GM18870 (cell line): ENCODE results near the gene IL1RAPL1.
A peak's percentile ranks its signal among the peaks of the same experiment; 100 is the strongest.

ENCODE experiments used
- ATAC-seq: cut with Tn5 transposase; IDR thresholded peaks from one replicate; pipeline ENCODE4 v1.9.1; 2021; ENCODE audit warnings: moderate library complexity; ENCODE audit not compliant: unreplicated experiment

IL1RAPL1 gene

DNA sequence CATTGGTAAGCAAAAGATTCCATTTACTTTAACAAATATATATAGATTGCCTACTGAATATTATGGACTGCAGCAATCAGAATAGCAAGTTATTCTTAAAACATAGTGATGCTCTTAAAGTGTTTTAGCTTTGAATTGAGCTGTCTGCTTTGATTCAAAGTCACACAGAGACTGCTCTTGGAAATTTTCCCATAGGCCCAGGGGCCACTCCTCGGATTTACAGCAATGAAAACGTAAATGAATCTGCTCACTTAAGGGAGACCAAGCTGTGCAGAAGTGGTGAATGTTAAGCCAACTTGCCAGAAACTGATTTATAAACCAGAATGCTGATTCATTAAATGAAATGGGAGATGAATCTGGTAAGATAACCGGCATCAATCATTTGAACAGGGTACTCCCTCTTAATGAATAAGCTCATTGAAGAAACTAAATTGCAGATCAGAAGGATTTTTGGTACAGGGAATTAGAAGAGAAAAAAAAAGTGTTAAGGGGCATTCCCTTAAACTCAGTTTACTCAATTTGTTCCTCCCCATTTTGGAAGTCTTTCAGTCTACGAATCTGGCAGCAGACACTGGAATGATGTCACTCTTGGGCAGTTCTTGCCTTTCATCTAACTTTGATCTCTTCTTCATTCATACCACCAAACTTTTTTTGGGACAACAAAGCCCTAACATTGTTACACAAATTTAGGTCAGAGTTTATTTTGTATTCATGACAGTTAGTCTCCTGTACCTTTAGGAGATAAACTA is 1264.8 kb downstream of the IL1RAPL1 start:
- no peak for ATAC-seq

DNA sequence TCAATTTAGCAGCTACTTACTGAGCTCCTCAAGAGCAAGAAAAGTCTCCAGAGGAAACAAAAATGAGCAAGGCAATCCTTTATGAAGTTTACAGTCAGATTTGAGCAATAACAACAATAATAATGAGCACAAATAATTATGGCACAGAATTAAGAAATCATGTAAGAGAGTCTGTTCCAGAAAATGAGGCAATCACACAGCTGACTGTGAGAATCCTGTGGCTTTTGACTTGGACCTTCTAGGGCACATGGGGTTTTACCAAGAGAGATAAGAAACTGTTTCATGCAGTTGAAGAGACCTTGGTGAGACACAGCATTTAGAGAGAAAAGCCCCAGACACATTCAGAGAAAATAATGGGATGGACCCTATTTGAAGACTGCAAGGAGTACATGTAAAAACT is 1265.5 kb downstream of the IL1RAPL1 start:
- no peak for ATAC-seq

DNA sequence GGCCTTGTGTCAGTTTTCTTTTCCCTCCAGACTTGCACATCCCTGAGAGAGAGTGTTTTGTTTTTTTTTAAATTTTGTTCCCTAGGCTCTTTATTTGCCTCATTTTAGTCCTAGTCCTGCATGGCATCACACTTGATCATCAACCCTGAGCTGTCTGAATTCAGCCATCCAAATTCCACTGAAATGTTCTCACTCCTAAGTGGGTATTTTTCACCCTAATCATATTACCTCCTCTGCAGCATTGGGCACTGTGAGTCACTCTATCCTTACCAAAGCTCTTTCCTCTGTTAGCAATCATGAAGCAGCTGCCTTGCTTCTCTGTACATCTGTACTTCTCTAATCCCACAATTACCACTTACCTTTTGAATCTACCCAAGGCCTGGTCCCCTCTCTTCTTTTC is 1271.5 kb downstream of the IL1RAPL1 start:
- no peak for ATAC-seq

DNA sequence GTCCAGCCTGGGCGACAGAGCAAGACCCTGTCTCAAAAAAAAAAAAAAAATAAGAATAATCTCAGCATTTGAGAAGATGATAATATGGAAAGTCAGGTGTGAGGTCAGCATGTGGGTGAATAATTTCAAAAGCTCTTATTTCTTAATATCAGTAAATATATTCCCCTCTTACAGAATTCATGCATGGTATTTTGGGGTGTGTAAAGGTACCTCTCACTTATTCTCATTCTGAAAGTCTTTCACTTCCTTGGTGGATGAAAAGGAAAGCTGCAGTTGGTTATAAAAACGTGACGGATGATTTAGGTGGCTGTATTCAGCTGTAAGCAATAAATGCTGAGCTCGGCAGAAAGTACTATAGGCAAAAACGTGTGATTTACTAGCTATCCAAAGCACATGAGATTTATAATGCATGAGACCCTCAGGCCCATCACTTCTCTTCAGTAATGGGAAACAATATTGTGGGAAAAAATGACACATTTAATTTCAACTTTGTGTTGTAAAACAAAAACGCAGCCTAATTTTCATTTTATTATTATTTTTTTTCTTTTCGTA is 1275.0 kb downstream of the IL1RAPL1 start:
- no peak for ATAC-seq

DNA sequence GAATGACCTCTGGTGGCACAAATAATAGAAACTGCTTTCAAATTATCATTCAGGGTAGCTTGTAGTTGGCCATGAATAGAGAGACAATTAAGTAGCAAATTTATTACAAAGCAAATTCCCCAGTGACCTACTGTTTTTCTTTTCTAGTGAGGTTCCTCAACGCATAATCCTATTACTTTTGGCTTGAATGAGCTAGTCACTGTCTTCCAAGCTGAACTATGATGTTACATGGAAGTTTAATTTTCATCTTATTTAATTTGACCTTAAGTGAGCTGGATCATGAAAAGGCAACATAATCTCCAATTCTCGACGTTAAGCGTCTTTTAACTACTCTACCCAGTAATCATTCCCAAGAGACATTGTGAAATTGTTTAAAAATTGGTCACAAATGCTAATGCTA is 1280.7 kb downstream of the IL1RAPL1 start:
- no peak for ATAC-seq

DNA sequence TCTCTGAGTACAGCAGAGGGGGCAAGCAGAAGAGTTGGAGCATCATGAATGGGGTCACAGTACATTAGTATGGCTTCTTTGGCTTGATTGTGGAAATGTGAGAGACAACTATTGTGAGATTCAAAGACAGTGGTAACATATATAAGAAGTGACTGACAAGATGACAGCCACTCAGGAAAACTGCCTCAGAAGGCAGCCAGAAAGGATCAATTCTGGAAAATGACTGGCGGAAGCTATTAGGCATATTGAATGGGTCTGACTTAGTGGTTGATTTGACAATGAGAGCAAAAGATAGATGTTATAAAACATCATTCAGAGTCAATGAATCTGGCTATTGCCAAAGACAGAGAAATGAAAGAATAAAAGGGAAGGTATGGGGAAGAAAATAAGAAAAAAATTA is 1282.6 kb downstream of the IL1RAPL1 start:
- no peak for ATAC-seq

DNA sequence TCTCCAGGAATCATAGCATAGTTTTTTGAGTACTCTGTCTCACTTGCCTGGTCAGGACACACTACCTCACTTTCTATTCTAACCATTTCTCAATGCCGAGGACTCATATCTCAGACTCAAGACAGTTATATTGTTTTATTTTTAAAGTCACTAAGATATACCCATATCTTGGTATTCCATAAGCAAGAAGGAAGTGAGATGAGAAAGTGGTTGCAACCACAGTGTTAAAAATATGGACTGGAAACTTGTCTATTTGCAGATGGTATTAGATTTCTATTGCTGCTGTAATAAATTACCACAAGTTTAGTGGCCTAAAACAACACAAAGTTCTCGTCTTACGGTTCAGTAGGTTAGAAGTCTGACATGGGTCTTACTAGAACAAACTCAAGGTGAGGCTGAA is 1283.4 kb downstream of the IL1RAPL1 start:
- peak; percentile 58 for ATAC-seq

DNA sequence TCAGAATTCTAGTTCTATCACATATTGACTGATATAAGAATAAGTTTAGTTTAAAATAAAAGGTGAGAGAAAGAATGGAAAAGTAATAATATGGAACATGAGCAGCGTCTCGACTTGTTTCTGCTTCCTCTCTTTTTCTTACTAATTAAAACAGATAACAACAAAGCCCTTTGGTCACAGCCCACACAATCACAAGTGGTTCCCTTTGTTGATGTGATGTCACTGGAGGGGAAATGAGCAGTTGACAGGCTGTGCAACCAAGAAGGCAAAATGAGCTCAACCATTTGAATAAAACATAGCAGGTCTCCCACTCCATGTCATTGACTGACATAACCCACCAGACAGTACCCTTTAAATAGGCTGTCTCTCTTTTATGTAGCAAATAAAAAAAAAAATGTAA is 1285.6 kb downstream of the IL1RAPL1 start:
- no peak for ATAC-seq

DNA sequence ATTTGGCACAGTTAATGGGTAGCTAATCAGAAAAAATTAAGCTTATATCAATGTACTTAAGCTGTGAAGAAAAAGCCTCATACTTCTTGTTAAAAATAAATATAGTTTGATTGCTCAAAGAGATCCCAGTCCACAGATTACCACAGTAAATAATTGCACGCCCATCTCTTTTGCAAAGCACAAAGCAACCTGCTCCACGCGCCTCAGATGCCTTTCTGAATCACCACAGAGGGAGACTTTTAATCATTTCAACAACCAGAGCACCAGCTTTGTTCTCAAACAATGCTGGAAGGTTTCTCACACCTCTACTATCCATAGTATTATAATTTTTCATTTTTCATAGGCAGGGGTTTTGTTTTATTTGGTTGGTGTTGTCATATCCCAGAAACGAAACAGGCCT is 1289.5 kb downstream of the IL1RAPL1 start:
- ATAC-seq: no peak

DNA sequence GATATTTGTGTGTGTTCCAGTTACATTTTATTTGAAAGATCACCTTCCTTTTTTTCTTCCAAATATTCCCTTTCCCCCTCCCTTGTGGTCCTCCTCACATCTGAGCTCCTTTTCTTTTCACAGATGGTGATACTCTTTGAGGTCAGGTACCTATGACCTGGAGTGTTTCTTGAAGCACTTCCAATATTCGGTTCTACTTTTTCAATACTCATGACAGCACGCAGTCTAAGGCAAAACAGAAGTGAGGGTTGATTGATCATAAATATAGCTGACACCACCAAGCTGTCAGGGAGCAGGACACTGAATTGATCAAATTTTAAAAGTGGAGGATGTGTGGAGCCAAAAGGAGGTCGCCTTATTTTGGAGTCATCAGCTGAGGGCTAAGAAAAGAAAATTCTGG is 1293.7 kb downstream of the IL1RAPL1 start:
- ATAC-seq: peak; percentile 46

DNA sequence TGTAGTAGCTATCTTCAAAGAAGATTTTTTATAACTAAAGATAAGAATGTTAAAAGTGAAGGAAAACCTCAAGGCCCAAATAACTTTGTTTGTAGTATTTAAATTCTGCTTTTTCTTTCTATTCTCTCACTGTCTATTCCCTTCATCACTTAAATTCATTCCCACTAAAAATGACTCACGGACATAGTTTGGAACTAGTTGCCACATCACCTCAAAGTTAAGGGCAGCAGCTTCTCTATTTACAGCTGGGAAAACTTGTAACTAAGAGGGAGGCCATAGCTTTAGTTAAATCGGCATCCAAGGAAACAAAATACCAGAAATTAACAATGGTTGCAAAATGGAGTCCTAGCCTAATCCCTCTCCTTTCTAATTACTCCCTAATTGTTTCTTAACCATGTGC is 1302.8 kb downstream of the IL1RAPL1 start:
- no peak for ATAC-seq

DNA sequence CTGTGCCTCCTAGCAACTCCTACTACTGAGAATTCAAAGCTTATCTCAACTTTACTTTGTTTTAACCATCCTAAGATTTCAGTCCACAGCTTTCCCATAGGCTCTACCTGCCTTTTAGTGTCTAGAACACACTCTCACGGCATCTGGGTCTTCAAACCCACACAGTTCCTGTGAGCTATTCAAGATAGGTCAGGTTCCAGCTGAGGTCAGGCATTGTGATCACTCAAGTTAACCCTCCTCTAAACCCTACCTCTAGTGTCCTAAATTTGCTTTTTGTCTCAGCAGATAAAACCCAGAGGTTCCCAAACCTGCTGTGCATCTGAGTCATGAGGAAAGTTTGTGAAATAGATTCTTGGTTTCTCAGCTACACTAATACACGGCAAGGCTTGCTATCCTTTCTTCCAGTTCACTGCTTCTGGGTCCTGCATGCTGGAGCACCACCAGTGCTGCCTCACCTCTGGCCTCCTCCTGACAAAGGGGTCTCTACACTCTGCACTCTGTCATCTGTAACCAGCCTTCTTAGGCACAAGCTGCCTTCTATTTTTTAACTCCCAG is 1303.5 kb downstream of the IL1RAPL1 start:
- no peak for ATAC-seq

DNA sequence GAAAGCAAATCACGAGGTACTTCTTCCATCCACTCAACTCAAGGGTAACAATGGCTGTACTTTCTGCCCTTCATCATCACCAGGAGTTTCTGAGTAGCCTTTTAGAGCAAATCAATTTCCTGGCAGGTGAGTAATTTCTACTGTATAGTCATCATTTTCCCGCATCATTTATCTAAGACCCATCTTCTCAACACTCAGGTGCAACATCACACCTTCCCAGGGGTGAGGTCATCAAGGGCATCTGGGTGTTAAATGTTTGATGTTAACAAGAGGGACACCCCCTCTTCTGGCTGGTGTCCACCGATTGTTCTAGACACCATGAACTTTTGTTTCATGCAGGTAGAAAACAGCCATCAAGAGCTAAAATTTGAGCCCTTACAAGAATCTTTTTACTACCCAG is 1314.8 kb downstream of the IL1RAPL1 start:
- no peak for ATAC-seq

DNA sequence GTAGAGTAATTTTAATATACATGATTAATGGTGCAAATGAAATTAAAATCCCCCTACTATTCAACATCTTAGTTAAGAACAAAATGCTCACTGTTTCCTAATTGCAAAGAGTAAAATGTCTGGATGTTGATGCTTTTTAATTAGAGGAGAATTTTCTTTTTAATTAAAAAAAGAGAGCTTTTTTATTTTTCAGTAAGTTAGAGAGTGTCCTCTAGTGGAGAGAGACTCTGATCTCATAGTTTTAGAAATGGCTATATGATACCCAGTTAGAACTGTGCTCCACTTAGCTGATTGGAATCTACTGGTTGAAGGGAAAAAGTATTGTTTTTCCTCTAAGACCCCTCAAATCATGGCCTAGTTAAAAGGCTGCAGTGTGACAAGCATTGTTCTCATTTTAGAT is 1316.1 kb downstream of the IL1RAPL1 start:
- ATAC-seq: no peak

DNA sequence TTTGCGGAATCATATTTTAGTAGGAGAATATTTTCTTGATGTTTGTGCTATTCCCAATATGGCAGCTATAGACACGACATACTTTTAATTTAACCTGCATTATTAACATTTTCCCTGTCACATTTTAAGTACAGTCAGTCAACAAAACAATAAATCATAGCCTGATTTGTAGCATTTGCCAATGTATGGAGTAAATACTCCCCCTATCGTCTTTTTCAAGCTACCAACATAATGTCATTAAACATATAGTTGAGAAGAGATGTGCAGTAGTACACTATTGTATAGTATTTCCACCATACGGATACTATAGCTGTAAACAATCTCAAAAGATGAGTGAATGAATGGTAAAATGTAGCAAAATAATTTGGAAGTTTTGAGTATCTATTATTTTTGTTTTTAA is 1324.4 kb downstream of the IL1RAPL1 start:
- ATAC-seq: no peak

DNA sequence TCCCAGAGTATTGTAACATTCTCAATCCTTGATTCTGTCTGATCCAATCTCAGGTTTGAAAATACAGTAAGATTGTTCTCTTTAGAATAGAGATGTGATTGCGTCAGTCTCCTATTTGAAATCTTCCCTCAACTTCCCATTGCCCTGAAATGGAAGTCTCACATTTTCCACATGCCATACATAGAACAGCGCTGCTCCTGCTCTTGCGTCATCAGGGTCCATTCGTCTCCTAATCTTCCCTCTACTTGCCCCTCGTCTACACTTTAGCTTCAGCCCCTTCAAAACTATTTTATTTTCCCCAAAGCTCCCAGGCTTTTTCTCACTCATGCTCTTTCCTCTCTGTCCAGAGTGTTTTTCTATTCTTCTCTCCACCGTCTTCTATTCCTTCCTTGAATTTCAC is 1326.4 kb downstream of the IL1RAPL1 start:
- no peak for ATAC-seq

DNA sequence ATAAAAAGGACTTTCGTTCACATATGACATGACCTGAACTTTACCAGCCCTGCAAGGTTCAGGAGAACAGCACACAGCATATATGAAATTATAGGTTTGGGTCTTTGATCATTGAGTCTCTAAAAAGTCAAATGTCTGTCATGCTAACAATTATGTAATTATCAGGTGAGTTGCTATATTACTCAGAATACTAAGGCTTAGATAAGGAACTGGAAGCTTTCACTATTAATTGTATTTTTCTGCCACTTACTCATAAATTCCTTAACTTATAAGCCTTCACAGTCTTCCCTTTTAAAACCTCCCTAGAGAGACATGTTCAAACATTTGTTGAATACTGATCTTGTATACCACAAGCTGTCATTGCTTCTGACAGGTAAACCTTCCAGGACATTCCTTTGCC is 1335.4 kb downstream of the IL1RAPL1 start:
- ATAC-seq: no peak

DNA sequence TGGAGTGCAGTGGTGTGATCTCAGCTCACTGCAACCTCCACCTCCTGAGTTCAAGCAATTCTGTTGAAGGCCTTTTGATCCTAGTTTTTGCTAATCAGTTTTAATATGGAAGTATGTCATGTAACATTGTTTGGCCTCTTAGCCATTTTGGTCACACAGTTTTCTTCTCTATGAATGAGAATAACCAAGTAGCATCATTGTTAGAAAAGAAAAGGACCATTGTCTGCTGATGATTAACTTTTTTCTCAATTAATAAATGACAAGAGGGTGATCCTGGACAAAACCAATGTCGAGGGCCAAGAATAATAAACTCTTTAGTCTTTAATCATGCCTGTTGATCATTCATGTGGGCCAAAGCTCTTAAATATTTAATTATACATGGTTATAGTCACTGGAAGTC is 1338.8 kb downstream of the IL1RAPL1 start:
- ATAC-seq: no peak

DNA sequence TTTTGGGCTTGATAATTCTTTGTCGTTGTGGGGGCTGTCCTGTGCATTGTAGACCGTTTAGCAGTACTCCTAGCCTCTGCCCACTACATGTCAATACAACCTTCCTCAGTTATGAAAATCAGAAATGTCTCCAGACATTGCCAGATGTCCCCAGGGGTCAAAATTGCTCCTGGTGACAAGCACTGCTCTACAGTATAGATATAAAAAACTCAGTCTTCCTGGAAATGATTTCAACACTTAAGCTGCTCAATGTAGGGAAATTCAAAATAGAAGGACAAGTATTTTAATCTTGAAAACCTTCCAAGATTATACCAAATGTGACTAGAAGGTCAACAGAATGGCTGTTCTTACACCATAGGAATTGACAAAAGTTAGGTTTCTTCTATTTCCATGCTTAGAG is 1339.4 kb downstream of the IL1RAPL1 start:
- ATAC-seq: no peak

DNA sequence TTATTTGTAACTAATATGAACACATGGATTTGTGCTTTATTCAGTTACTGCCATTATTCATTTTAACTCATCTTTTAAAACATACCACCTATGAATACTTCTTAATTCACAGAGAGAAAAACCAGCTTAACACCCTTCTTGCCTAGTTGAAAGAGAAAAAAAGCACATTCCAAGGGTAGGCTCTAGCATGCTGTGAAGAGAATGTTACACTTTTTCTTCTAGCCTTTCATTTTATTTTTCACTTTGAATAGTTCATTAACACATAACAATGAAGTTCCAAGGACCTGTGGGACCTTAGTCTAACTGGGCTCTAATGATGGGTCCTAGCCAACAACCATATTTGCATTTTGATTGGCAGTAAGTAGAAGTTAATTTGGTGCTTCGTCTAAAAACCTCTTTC is 1348.2 kb downstream of the IL1RAPL1 start:
- ATAC-seq: no peak

DNA sequence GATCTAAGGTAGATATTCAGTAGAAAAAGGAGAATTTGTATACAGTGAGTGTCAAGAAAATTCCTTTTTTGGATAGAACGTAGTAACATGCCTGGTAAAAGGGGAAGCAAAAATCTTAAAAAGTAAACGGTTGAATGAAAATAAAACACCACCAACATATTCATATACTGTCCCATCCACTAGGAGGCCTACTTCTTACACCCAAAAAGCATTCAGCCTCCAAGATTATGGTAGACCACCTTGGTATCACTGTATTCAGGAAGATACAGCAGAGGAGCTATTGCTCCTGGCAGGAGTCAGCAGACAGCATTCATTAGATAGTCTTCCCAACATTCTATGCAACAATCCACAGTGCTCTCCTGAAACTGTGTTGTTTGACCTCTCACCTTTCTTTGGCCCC is 1353.5 kb downstream of the IL1RAPL1 start:
- no peak for ATAC-seq

DNA sequence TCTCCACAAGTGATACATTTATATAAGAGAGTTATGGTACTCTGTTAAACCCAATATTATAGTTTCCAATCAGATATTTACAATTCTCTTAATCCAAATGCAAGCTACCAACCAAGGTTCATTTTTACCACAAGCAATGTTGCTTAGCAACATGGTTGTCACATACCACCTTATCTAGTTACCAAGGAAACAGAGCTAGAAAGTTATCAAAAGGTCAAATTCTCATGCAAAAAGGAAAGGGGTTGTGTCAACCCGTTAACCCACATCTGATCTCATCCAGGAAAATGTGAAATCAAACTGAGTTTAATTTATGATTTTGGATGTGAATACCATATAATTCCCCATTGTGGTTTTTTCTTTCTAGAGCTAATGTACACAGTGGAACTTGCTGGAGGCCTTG is 1354.0 kb downstream of the IL1RAPL1 start:
- ATAC-seq: no peak

DNA sequence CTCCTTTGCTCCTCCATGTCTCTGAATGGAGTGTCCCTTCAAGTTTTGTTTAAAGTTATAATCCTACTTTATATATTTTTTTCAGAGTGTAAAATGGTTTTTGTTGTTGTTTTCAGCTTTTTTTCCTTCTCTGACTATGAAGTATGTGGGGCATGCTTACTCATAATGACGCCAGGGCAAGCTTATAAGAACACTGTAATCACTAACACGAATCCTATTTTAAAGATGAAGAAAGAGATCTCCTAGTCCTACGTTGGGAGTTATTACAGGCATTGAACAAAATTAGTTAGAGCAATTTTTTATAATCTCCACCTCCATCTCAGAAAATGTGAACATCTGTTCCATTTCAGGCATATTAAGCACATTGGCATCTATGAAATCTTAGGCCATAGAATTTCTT is 1360.0 kb downstream of the IL1RAPL1 start:
- ATAC-seq: no peak
